Left ventricle myocardium superior (tissue), 1 donor: ENCODE data around the gene RASSF8. TPM values are rescaled to one million over a fixed set of nuclear protein-coding genes. Genes with fewer than 3 reads are reported as not detected.
"Not testable (repeated sequence)": the region's sequence is repeated elsewhere in the genome, so short reads cannot be mapped to it uniquely, and the experiment has no call there.

ENCODE experiments used
- ATAC-seq: fragments of 200-7000 bp; cut with Tn5 transposase; one replicate; pipeline ENCODE4 v1.9.1; 2020; ENCODE audit warnings: mild to moderate bottlenecking, moderate library complexity
- DNase-seq: peaks from one replicate; pipeline ENCODE4 v3.0.0-alpha.2; 2020
- intact Hi-C: fragments of 100-400 bp; cut with micrococcal nuclease; formaldehyde crosslinking; loops from one replicate; pipeline ENCODE4 v1.11.0; 2022
- total RNA-seq: library from RNA; stranded (reverse); fragmentation: NEBNext Ultra II Directional; extraction: Animal tissue kit (Norgen Biotek cat#: 25700); gene quantifications from one replicate; pipeline ENCODE4 v1.2.1, GENCODE V29; 2021
- donor health status: DM: no; HTN: yes; CAD: no; lungs with severe emphysema.

RASSF8 gene
- total RNA-seq, 1 donor from 2014 or later: 22.9 TPM

GRCh38 chr12:26043135-26044006 lies 84.9 kb downstream of the RASSF8 start:
- ATAC-seq (no peak), DNase-seq (no peak)
- intact Hi-C loops: no loop called here

GRCh38 chr12:26044007-26044394 lies 85.5 kb downstream of the RASSF8 start:
- intact Hi-C loops: no loop called here
- ATAC-seq (no peak), DNase-seq (no peak)

- DNase-seq (no peak), ATAC-seq (no peak)
- intact Hi-C loops: no loop called here
These were observed 86.1 kb downstream of the RASSF8 start for GRCh38 chr12:26044592-26044991.

GRCh38 chr12:26046203-26046602 lies 87.7 kb downstream of the RASSF8 start:
- ATAC-seq (no peak), DNase-seq (no peak)
- intact Hi-C loops: no loop called here

- intact Hi-C loops: no loop called here
These were observed 88.4 kb downstream of the RASSF8 start for GRCh38 chr12:26046906-26047305.

GRCh38 chr12:26047401-26048226 lies 89.1 kb downstream of the RASSF8 start:
- ATAC-seq (peak; percentile 88), DNase-seq (no peak)
- intact Hi-C loops: no loop called here

More at GRCh38 chr12:26046906-26047305, 88.4 kb downstream of the RASSF8 start:
- ATAC-seq: peak; percentile 52
- DNase-seq: no peak

GRCh38 chr12:26052652-26053051 lies 94.2 kb downstream of the RASSF8 start:
- DNase-seq: no peak
- intact Hi-C loops: no loop called here
- no peak for ATAC-seq

GRCh38 chr12:26054383-26054782 lies 95.9 kb downstream of the RASSF8 start:
- ATAC-seq: no peak
- intact Hi-C loops: no loop called here
- no peak for DNase-seq

GRCh38 chr12:26055087-26055486 lies 96.6 kb downstream of the RASSF8 start:
- intact Hi-C loops: no loop called here
- ATAC-seq (no peak), DNase-seq (no peak)

- DNase-seq: no peak
- peak; percentile 38 for ATAC-seq
- intact Hi-C loops: no loop called here
These were observed 97.9 kb downstream of the RASSF8 start for GRCh38 chr12:26056335-26056734.

GRCh38 chr12:26057271-26057670 lies 98.8 kb downstream of the RASSF8 start:
- ATAC-seq, intact Hi-C loops: not testable (repeated sequence)

GRCh38 chr12:26058308-26058707 lies 99.8 kb downstream of the RASSF8 start:
- no peak for ATAC-seq
- no peak for DNase-seq
- intact Hi-C loops: no loop called here

More at GRCh38 chr12:26057271-26057670, 98.8 kb downstream of the RASSF8 start:
- not testable (repeated sequence) for DNase-seq

- intact Hi-C loops: no loop called here
- DNase-seq: no peak
- no peak for ATAC-seq
These were observed 100.3 kb downstream of the RASSF8 start for GRCh38 chr12:26058818-26059217.

- no peak for DNase-seq
- ATAC-seq: no peak
- intact Hi-C loops: no loop called here
These were observed 103.5 kb downstream of the RASSF8 start for GRCh38 chr12:26062006-26062405.

- ATAC-seq (no peak), DNase-seq (no peak)
- intact Hi-C loops: no loop called here
These were observed 104.1 kb downstream of the RASSF8 start for GRCh38 chr12:26062566-26062965.

- no peak for DNase-seq
- no peak for ATAC-seq
- intact Hi-C loops: no loop called here
These were observed 107.0 kb downstream of the RASSF8 start for GRCh38 chr12:26065451-26065850.

GRCh38 chr12:26068503-26068902 lies 110.0 kb downstream of the RASSF8 start:
- no peak for ATAC-seq
- intact Hi-C loops: no loop called here

GRCh38 chr12:26069796-26070195 lies 111.3 kb downstream of the RASSF8 start:
- ATAC-seq (no peak), DNase-seq (no peak)
- intact Hi-C loops: no loop called here

More at GRCh38 chr12:26068503-26068902, 110.0 kb downstream of the RASSF8 start:
- DNase-seq: no peak

GRCh38 chr12:26077915-26078702 lies 119.6 kb downstream of the RASSF8 start:
- DNase-seq (no peak), ATAC-seq (no peak)
- intact Hi-C loops: no loop called here
